Measurements from ENCODE around the gene SLC25A17. TPM values are rescaled to one million over a fixed set of nuclear protein-coding genes. Genes with fewer than 3 reads are reported as not detected.

SLC25A17 gene
- total and polyA plus RNA-seq, 4 experiments from 2014 or later: 15.4 to 19.5 (median 16.5) TPM

- Histone ChIP-seq H3K36me3 (ENCODE audit: insufficient read depth, low read length) (no peaks in the 10 kb centered on the region), H3K4me1 (ENCODE audit: insufficient read depth, low read length) (no peaks in the 10 kb centered on the region), H3K4me3 (ENCODE audit: low read length in 2 of 2) (no peak overlapping the region), H3K9me3 (ENCODE audit: control insufficient read depth in 1 of 2, low read length in 2 of 2) (no peaks in the 10 kb centered on the region), H3K27me3 (ENCODE audit: insufficient read depth, low read length) (no peaks in the 10 kb centered on the region), H3K27ac (ENCODE audit: low read depth, low read length) (no peak overlapping the region)
- H3K36me3 Mint-ChIP-seq: peaks cover 3 to 6% of the 10 kb centered on the region in 2 donors
- no peak for DNase-seq
- H3K27ac Mint-ChIP-seq: no peak overlapping the region
- peaks cover 0 to 3% (median 0%) of the 10 kb centered on the region in 8 donors for H3K9me3 Mint-ChIP-seq
- POLR2A ChIA-PET (ENCODE audit: partially characterized antibody): no interaction called here
- CTCF ChIA-PET (ENCODE audit: partially characterized antibody): no interaction called here
- peaks cover 0 to 9% (median 3%) of the 10 kb centered on the region in 4 donors for H3K4me1 Mint-ChIP-seq
- intact Hi-C loops (cut with micrococcal nuclease): no loop called here
- no peaks in the 10 kb centered on the region for H3K27me3 Mint-ChIP-seq
- H3K4me3 Mint-ChIP-seq: no peak overlapping the region
Observed at GRCh38 chr22:40805699-40806203, 13.4 kb downstream of the SLC25A17 start.

- Histone ChIP-seq H3K27me3 (ENCODE audit: insufficient read depth, low read length) (no peaks in the 10 kb centered on the region), H3K36me3 (ENCODE audit: insufficient read depth, low read length) (no peaks in the 10 kb centered on the region), H3K4me1 (ENCODE audit: insufficient read depth, low read length) (no peaks in the 10 kb centered on the region), H3K9me3 (ENCODE audit: control insufficient read depth in 1 of 2, low read length in 2 of 2) (no peaks in the 10 kb centered on the region), H3K4me3 (ENCODE audit: low read length in 2 of 2) (no peak overlapping the region), H3K27ac (ENCODE audit: low read depth, low read length) (no peak overlapping the region)
- no peak overlapping the region for H3K27ac Mint-ChIP-seq
- ChIA-PET CTCF (ENCODE audit: partially characterized antibody) (no interaction called here), POLR2A (ENCODE audit: partially characterized antibody) (no interaction called here)
- no peaks in the 10 kb centered on the region for H3K27me3 Mint-ChIP-seq
- intact Hi-C loops (cut with micrococcal nuclease): no loop called here
- peaks cover 3 to 6% of the 10 kb centered on the region in 2 donors for H3K36me3 Mint-ChIP-seq
- H3K4me3 Mint-ChIP-seq: no peak overlapping the region
- H3K4me1 Mint-ChIP-seq: peaks cover 0 to 9% (median 3%) of the 10 kb centered on the region in 4 donors
- peaks cover 0 to 3% (median 0%) of the 10 kb centered on the region in 8 donors for H3K9me3 Mint-ChIP-seq
- DNase-seq: no peak
Observed at GRCh38 chr22:40805239-40805638, 13.9 kb downstream of the SLC25A17 start.

GRCh38 chr22:40803321-40803720 is 15.8 kb downstream of the SLC25A17 start:
- H3K27me3 Mint-ChIP-seq: no peaks in the 10 kb centered on the region
- H3K36me3 ChIP-seq (ENCODE audit: insufficient read depth, low read length): no peaks in the 10 kb centered on the region
- peaks cover 3 to 9% of the 10 kb centered on the region in 2 donors for H3K36me3 Mint-ChIP-seq
- no peak overlapping the region for H3K27ac ChIP-seq (ENCODE audit: low read depth, low read length)
- intact Hi-C loops (cut with micrococcal nuclease): no loop called here
- CTCF ChIA-PET (ENCODE audit: partially characterized antibody): no interaction called here
- H3K4me1 Mint-ChIP-seq: peaks cover 0 to 6% (median 3%) of the 10 kb centered on the region in 4 donors
- no peaks in the 10 kb centered on the region for H3K27me3 ChIP-seq (ENCODE audit: insufficient read depth, low read length)
- no peaks in the 10 kb centered on the region for H3K4me1 ChIP-seq (ENCODE audit: insufficient read depth, low read length)
- H3K4me3 ChIP-seq (ENCODE audit: low read length in 2 of 2): no peak overlapping the region
- no peak for DNase-seq
- POLR2A ChIA-PET (ENCODE audit: partially characterized antibody): no interaction called here
- no peaks in the 10 kb centered on the region for H3K9me3 ChIP-seq (ENCODE audit: control insufficient read depth in 1 of 2, low read length in 2 of 2)
- peaks cover 0 to 3% (median 0%) of the 10 kb centered on the region in 8 donors for H3K9me3 Mint-ChIP-seq
- H3K27ac Mint-ChIP-seq: peak overlapping the region in 1 of 7 donors; percentile 13
- H3K4me3 Mint-ChIP-seq: no peak overlapping the region

- Mint-ChIP-seq H3K4me1 (peaks cover 0 to 2% (median 0%) of the 10 kb centered on the region in 4 donors), H3K27ac (peak overlapping the region in 2 of 7 donors; percentile 53 to 56), H3K36me3 (peaks cover 5 to 13% of the 10 kb centered on the region in 2 donors), H3K4me3 (no peak overlapping the region), H3K9me3 (peaks cover 0 to 3% (median 0%) of the 10 kb centered on the region in 8 donors), H3K27me3 (no peaks in the 10 kb centered on the region)
- no peak overlapping the region for H3K27ac ChIP-seq (ENCODE audit: low read depth, low read length)
- no peaks in the 10 kb centered on the region for H3K36me3 ChIP-seq (ENCODE audit: insufficient read depth, low read length)
- intact Hi-C loops (cut with micrococcal nuclease): no loop called here
- ChIA-PET CTCF (ENCODE audit: partially characterized antibody) (no interaction called here), POLR2A (ENCODE audit: partially characterized antibody) (interaction anchor here (0.6 kb wide), 1 partner anchor 58 kb away, joined by 3 read pairs; the partner anchor contains the start of gene XPNPEP3)
- H3K4me1 ChIP-seq (ENCODE audit: insufficient read depth, low read length): no peaks in the 10 kb centered on the region
- H3K9me3 ChIP-seq (ENCODE audit: control insufficient read depth in 1 of 2, low read length in 2 of 2): no peaks in the 10 kb centered on the region
- H3K27me3 ChIP-seq (ENCODE audit: insufficient read depth, low read length): no peaks in the 10 kb centered on the region
- H3K4me3 ChIP-seq (ENCODE audit: low read length in 2 of 2): no peak overlapping the region
- DNase-seq: no peak
Observed at GRCh38 chr22:40799008-40799407, 20.1 kb downstream of the SLC25A17 start.

- H3K27me3 ChIP-seq (ENCODE audit: insufficient read depth, low read length): no peaks in the 10 kb centered on the region
- POLR2A ChIA-PET (ENCODE audit: partially characterized antibody): no interaction called here
- Mint-ChIP-seq H3K27me3 (no peaks in the 10 kb centered on the region), H3K36me3 (peaks cover 17 to 24% of the 10 kb centered on the region in 2 donors), H3K27ac (no peak overlapping the region), H3K9me3 (no peaks in the 10 kb centered on the region), H3K4me3 (no peak overlapping the region), H3K4me1 (peaks cover 0 to 5% (median under 1%) of the 10 kb centered on the region in 4 donors)
- DNase-seq: no peak
- H3K36me3 ChIP-seq (ENCODE audit: insufficient read depth, low read length): no peaks in the 10 kb centered on the region
- H3K9me3 ChIP-seq (ENCODE audit: control insufficient read depth in 1 of 2, low read length in 2 of 2): no peaks in the 10 kb centered on the region
- CTCF ChIA-PET (ENCODE audit: partially characterized antibody): no interaction called here
- H3K4me1 ChIP-seq (ENCODE audit: insufficient read depth, low read length): no peaks in the 10 kb centered on the region
- intact Hi-C loops (cut with micrococcal nuclease): no loop called here
- no peak overlapping the region for H3K4me3 ChIP-seq (ENCODE audit: low read length in 2 of 2)
- no peak overlapping the region for H3K27ac ChIP-seq (ENCODE audit: low read depth, low read length)
Observed at GRCh38 chr22:40797427-40797826, 21.7 kb downstream of the SLC25A17 start.

- peaks cover 0 to 5% (median under 1%) of the 10 kb centered on the region in 4 donors for H3K4me1 Mint-ChIP-seq
- intact Hi-C loops (cut with micrococcal nuclease): no loop called here
- DNase-seq: no peak
- H3K9me3 Mint-ChIP-seq: peaks cover 0 to 2% (median 0%) of the 10 kb centered on the region in 8 donors
- ChIA-PET CTCF (ENCODE audit: partially characterized antibody) (no interaction called here), POLR2A (ENCODE audit: partially characterized antibody) (no interaction called here)
- no peaks in the 10 kb centered on the region for H3K27me3 ChIP-seq (ENCODE audit: insufficient read depth, low read length)
- no peaks in the 10 kb centered on the region for H3K27me3 Mint-ChIP-seq
- H3K27ac Mint-ChIP-seq: peak overlapping the region in 2 of 7 donors; percentile 25 to 53
- peaks cover 11% of the 10 kb centered on the region for H3K36me3 ChIP-seq (ENCODE audit: insufficient read depth, low read length)
- no peak overlapping the region for H3K4me3 Mint-ChIP-seq
- H3K4me3 ChIP-seq (ENCODE audit: low read length in 2 of 2): no peak overlapping the region
- no peaks in the 10 kb centered on the region for H3K9me3 ChIP-seq (ENCODE audit: control insufficient read depth in 1 of 2, low read length in 2 of 2)
- no peak overlapping the region for H3K27ac ChIP-seq (ENCODE audit: low read depth, low read length)
- H3K4me1 ChIP-seq (ENCODE audit: insufficient read depth, low read length): no peaks in the 10 kb centered on the region
- peaks cover 41 to 42% of the 10 kb centered on the region in 2 donors for H3K36me3 Mint-ChIP-seq
Observed at GRCh38 chr22:40792451-40792850, 26.7 kb downstream of the SLC25A17 start.

- peaks cover 36 to 49% of the 10 kb centered on the region in 2 donors for H3K36me3 Mint-ChIP-seq
Observed at GRCh38 chr22:40791241-40791640, 27.9 kb downstream of the SLC25A17 start.

More at GRCh38 chr22:40791241-40791640, 27.9 kb downstream of the SLC25A17 start:
- Mint-ChIP-seq H3K27ac (peak overlapping the region in 2 of 7 donors; percentile 22 to 36), H3K4me1 (peaks cover 0 to 5% (median under 1%) of the 10 kb centered on the region in 4 donors), H3K9me3 (peaks cover 0 to 2% (median 0%) of the 10 kb centered on the region in 8 donors), H3K4me3 (no peak overlapping the region), H3K27me3 (no peaks in the 10 kb centered on the region)
- POLR2A ChIA-PET (ENCODE audit: partially characterized antibody): no interaction called here
- CTCF ChIA-PET (ENCODE audit: partially characterized antibody): no interaction called here
- Histone ChIP-seq H3K27ac (ENCODE audit: low read depth, low read length) (no peak overlapping the region), H3K4me3 (ENCODE audit: low read length in 2 of 2) (no peak overlapping the region), H3K36me3 (ENCODE audit: insufficient read depth, low read length) (peaks cover 15% of the 10 kb centered on the region), H3K9me3 (ENCODE audit: control insufficient read depth in 1 of 2, low read length in 2 of 2) (no peaks in the 10 kb centered on the region), H3K27me3 (ENCODE audit: insufficient read depth, low read length) (no peaks in the 10 kb centered on the region), H3K4me1 (ENCODE audit: insufficient read depth, low read length) (no peaks in the 10 kb centered on the region)
- DNase-seq: no peak
- intact Hi-C loops (cut with micrococcal nuclease): no loop called here
